A549 (cell line): ENCODE results near the gene GNG2. TPM values are rescaled to one million over a fixed set of nuclear protein-coding genes. Genes with fewer than 3 reads are reported as not detected.

Experiments used
- ATAC-seq, 2 experiments: fragments of 200-7000 bp in 1 of 2; fragments of >200 bp in 1 of 2; cut with Nextera tagmentation in 1 of 2; cut with Tn5 transposase in 1 of 2; 3 replicates each; pipeline versions ENCODE4 v1.8.0 to v1.9.1; 2018 to 2020; ENCODE audit warnings: mild to moderate bottlenecking in 1 of 2, moderate library complexity in 1 of 2
- CTCF ChIA-PET: fragments of 300-600 bp; sonication (Branson Sonifier 250); formaldehyde crosslinking; extraction: SDS; loops from one replicate; lab custom pipeline; 2021; ENCODE audit warnings: antibody characterized with exemption, inconsistent platforms; lab: Yijun Ruan, JAX
- POLR2A ChIA-PET: fragments of 350-600 bp; formaldehyde crosslinking; extraction: SDS; loops from one replicate; lab custom pipeline; 2021; ENCODE audit warnings: antibody characterized with exemption, inconsistent platforms; lab: Yijun Ruan, JAX
- DNase-seq, 2 experiments: peaks; one replicate each; pipeline versions ENCODE4 v3.0.0 to v3.0.0-alpha.2; 2011 to 2016; ENCODE audit warnings: low read depth in 1 of 2, low spot score in 1 of 2
- FAIRE-seq: peaks from 2 replicates; lab custom pipeline; 2011; peaks lifted over from hg19 to GRCh38; lab: Jason Lieb, UNC
- H3K27ac ChIP-seq, 2 experiments: fragments of >200 bp; sonication (Bioruptor Twin); formaldehyde crosslinking; 3 replicates each; pipeline ENCODE4 v1.5.1; 2016 to 2017
- H3K4me1 ChIP-seq: fragments of >200 bp; sonication (Bioruptor Twin); formaldehyde crosslinking; 3 replicates; pipeline ENCODE4 v1.6.1; 2016
- H3K4me2 ChIP-seq: fragments of >200 bp; sonication (Bioruptor Twin); formaldehyde crosslinking; 3 replicates; pipeline ENCODE4 v1.6.1; 2016
- H3K4me3 ChIP-seq: fragments of >200 bp; sonication (Bioruptor Twin); formaldehyde crosslinking; 3 replicates; pipeline ENCODE4 v1.5.1; 2016
- H3K9me3 ChIP-seq: fragments of >200 bp; sonication (Bioruptor Twin); formaldehyde crosslinking; 3 replicates; pipeline ENCODE4 v1.6.1; 2016
- BHLHE40 ChIP-seq: IDR thresholded peaks from 2 replicates; pipeline ENCODE4 v1.6.1; 2012; ENCODE audit warnings: low read depth, low read length, inconsistent platforms
- CBX8 ChIP-seq: fragments of 200-600 bp; sonication (generic); IDR thresholded peaks from 2 replicates; pipeline ENCODE4 v1.6.1; 2016
- CEBPB ChIP-seq, 2 experiments: fragments of >200 bp in 1 of 2; sonication (Bioruptor Twin) in 1 of 2; formaldehyde crosslinking in 1 of 2; IDR thresholded peaks; 2 replicates each; pipeline ENCODE4 v1.6.1; 2012 to 2016
- CHD4 ChIP-seq: fragments of 200-600 bp; sonication (generic); IDR thresholded peaks from 2 replicates; pipeline ENCODE4 v1.6.1; 2016; ENCODE audit warnings: antibody characterized with exemption, mild to moderate bottlenecking, borderline replicate concordance
- EHMT2 ChIP-seq: fragments of 200-600 bp; sonication (generic); IDR thresholded peaks from 2 replicates; pipeline ENCODE4 v1.6.1; 2016; ENCODE audit warnings: antibody characterized with exemption, low read depth, mild to moderate bottlenecking, moderate library complexity
- ESRRA ChIP-seq: fragments of 150-350 bp; IDR thresholded peaks from 2 replicates; pipeline ENCODE4 v1.6.1; 2014; ENCODE audit warnings: mild to moderate bottlenecking, low read length, borderline replicate concordance
- FOXS1 ChIP-seq: fragments of 250-450 bp; sonication (Bioruptor Pico); IDR thresholded peaks from 2 replicates; pipeline ENCODE4 v1.5.0; 2020; ENCODE audit warnings: mild to moderate bottlenecking, moderate library complexity
- GATA3 ChIP-seq: IDR thresholded peaks from 2 replicates; pipeline ENCODE4 v1.6.1; 2012; ENCODE audit warnings: borderline replicate concordance
- HDAC2 ChIP-seq: fragments of 200-600 bp; sonication (generic); IDR thresholded peaks from 2 replicates; pipeline ENCODE4 v1.6.1; 2016
- HEYL ChIP-seq: fragments of 250-450 bp; sonication (Bioruptor Pico); IDR thresholded peaks from 2 replicates; pipeline ENCODE4 v1.8.0; 2021; ENCODE audit warnings: mild to moderate bottlenecking, moderate library complexity
- HOXB13 ChIP-seq: fragments of 250-450 bp; sonication (Bioruptor Pico); IDR thresholded peaks from 2 replicates; pipeline ENCODE4 v1.5.0; 2020; ENCODE audit warnings: low read depth, mild to moderate bottlenecking, moderate library complexity
- HOXB5 ChIP-seq: fragments of 250-450 bp; sonication (Bioruptor Pico); IDR thresholded peaks from 2 replicates; pipeline ENCODE4 v1.5.0; 2020; ENCODE audit warnings: mild to moderate bottlenecking, moderate library complexity
- JUN ChIP-seq, 2 experiments: fragments of >200 bp; sonication (Bioruptor Twin); formaldehyde crosslinking; IDR thresholded peaks; 2 replicates in 1 of 2; 3 replicates in 1 of 2; pipeline ENCODE4 v1.6.1; 2016 to 2017
- JUNB ChIP-seq: fragments of >200 bp; sonication (Bioruptor Twin); formaldehyde crosslinking; IDR thresholded peaks from 2 replicates; pipeline ENCODE4 v1.6.1; 2016
- NPAS2 ChIP-seq: fragments of 250-450 bp; sonication (Bioruptor Pico); IDR thresholded peaks from 2 replicates; pipeline ENCODE4 v1.8.0; 2022; ENCODE audit warnings: mild to moderate bottlenecking, moderate library complexity, borderline replicate concordance
- POLR2A ChIP-seq: IDR thresholded peaks from 2 replicates; pipeline ENCODE4 v1.6.1; 2012; ENCODE audit warnings: mild to moderate bottlenecking, low read length
- POLR2AphosphoS2 ChIP-seq: conservative IDR thresholded peaks from 2 replicates; pipeline ENCODE4 v1.6.1; 2012; ENCODE audit warnings: low read length, improper control_type of control experiment, inconsistent platforms
- RARB ChIP-seq: fragments of 250-450 bp; sonication (Bioruptor Pico); IDR thresholded peaks from 2 replicates; pipeline ENCODE4 v1.8.0; 2021; ENCODE audit warnings: mild to moderate bottlenecking, moderate library complexity
- SMC3 ChIP-seq: fragments of >200 bp; sonication (Bioruptor Twin); formaldehyde crosslinking; IDR thresholded peaks from 3 replicates; pipeline ENCODE4 v1.6.1; 2018; ENCODE audit warnings: inconsistent platforms
- SREBF2 ChIP-seq: fragments of 450-650 bp; IDR thresholded peaks from 2 replicates; pipeline ENCODE4 v1.6.1; 2014; ENCODE audit warnings: mild to moderate bottlenecking, moderate library complexity
- TP53 ChIP-seq: fragments of 250-450 bp; sonication (Bioruptor Pico); IDR thresholded peaks from 2 replicates; pipeline ENCODE4 v1.5.0; 2021; ENCODE audit warnings: mild to moderate bottlenecking, moderate library complexity
- ZSCAN20 ChIP-seq: fragments of 250-450 bp; sonication (Bioruptor Pico); IDR thresholded peaks from 2 replicates; pipeline ENCODE4 v1.8.0; 2022; ENCODE audit warnings: mild to moderate bottlenecking, moderate library complexity
- WGBS: methylation state at CpG from one replicate; pipeline ENCODE4 v1.1.6; 2017; ENCODE audit errors: missing lambda C conversion rate; 5-methylcytosine and 5-hydroxymethylcytosine counted together
- polyA plus RNA-seq, 4 experiments: library from polyadenylated mRNA; depleted of rRNA in 3 of 4; stranded (reverse); fragments of >200 nt; fragmentation: RNase III in 1 of 4; extraction: RNeasy Plus Mini Kit Qiagen cat#74134 plus additional on column Dnase treatment in 1 of 4; gene quantifications; 2 replicates in 3 of 4; 3 replicates in 1 of 4; pipeline ENCODE4 v1.2.3, GENCODE V29; 2011 to 2017
- TF ChIP-seq, protein P1 (sequence below): fragments of 250-450 bp; sonication (Bioruptor Pico); IDR thresholded peaks from 2 replicates; pipeline ENCODE4 v1.5.0; 2021; ENCODE audit warnings: mild to moderate bottlenecking, moderate library complexity, borderline replicate concordance
- TF ChIP-seq, protein P2 (sequence below): fragments of >200 bp; sonication (Bioruptor Twin); formaldehyde crosslinking; IDR thresholded peaks from 3 replicates; pipeline ENCODE4 v1.5.1; 2016
- TF ChIP-seq, protein P3 (sequence below): fragments of 250-450 bp; sonication (Bioruptor Pico); IDR thresholded peaks from 2 replicates; pipeline ENCODE4 v1.5.0; 2020; ENCODE audit warnings: low read depth, mild to moderate bottlenecking, moderate library complexity

The GNG2 gene
- polyA plus RNA-seq, 2 of the 4 experiments (the other 2 are of a cell fraction) = 2.1 to 3.0 TPM

DNA sequence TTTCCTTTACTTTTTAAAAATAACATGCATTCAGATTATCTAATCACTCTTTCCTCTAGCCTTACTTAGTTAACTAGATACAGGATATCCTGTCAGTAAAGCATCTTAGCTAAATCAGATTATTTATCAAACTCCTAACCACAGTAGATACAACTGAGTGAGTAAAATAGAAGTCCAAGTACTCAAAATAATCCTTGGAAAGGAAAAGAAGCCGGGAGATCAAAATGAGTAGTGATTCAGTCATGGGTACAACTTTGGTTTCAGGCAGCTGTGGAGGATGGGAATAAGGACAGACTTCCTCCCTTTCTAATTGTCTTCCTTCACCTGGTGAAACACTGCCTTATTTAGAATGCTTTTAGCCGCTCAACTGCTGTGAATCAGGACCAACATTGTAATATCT is 29.4 kb downstream of the GNG2 start:
- Histone ChIP-seq H3K27ac (no peak overlapping the region), H3K4me2 (no peak overlapping the region), H3K9me3 (no peaks in the 10 kb centered on the region), H3K4me3 (no peak overlapping the region), H3K4me1 (no peaks in the 10 kb centered on the region)
- TF ChIP-seq JUNB (no peak), NPAS2 (CRISPR knock-in tag) (no peak), TP53 (CRISPR knock-in tag) (no peak), HOXB5 (CRISPR knock-in tag) (no peak), EHMT2 (no peak), RARB (no peak), HDAC2 (no peak), HOXB13 (CRISPR knock-in tag) (no peak), POLR2A (no peak), HEYL (CRISPR knock-in tag) (no peak), JUN (IDR thresholded peaks at IDR 0.05) (no peak), CBX8 (no peak), POLR2AphosphoS2 (no peak), SREBF2 (no peak), CEBPB (IDR thresholded peaks at IDR 0.05) (no peak), BHLHE40 (no peak)
- TF ChIP-seq, protein P1, sequence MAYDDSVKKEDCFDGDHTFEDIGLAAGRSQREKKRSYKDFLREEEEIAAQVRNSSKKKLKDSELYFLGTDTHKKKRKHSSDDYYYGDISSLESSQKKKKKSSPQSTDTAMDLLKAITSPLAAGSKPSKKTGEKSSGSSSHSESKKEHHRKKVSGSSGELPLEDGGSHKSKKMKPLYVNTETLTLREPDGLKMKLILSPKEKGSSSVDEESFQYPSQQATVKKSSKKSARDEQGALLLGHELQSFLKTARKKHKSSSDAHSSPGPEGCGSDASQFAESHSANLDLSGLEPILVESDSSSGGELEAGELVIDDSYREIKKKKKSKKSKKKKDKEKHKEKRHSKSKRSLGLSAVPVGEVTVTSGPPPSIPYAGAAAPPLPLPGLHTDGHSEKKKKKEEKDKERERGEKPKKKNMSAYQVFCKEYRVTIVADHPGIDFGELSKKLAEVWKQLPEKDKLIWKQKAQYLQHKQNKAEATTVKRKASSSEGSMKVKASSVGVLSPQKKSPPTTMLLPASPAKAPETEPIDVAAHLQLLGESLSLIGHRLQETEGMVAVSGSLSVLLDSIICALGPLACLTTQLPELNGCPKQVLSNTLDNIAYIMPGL (CRISPR knock-in tag) = no peak
- TF ChIP-seq, protein P2, sequence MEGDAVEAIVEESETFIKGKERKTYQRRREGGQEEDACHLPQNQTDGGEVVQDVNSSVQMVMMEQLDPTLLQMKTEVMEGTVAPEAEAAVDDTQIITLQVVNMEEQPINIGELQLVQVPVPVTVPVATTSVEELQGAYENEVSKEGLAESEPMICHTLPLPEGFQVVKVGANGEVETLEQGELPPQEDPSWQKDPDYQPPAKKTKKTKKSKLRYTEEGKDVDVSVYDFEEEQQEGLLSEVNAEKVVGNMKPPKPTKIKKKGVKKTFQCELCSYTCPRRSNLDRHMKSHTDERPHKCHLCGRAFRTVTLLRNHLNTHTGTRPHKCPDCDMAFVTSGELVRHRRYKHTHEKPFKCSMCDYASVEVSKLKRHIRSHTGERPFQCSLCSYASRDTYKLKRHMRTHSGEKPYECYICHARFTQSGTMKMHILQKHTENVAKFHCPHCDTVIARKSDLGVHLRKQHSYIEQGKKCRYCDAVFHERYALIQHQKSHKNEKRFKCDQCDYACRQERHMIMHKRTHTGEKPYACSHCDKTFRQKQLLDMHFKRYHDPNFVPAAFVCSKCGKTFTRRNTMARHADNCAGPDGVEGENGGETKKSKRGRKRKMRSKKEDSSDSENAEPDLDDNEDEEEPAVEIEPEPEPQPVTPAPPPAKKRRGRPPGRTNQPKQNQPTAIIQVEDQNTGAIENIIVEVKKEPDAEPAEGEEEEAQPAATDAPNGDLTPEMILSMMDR = no peak
- TF ChIP-seq, protein P3, sequence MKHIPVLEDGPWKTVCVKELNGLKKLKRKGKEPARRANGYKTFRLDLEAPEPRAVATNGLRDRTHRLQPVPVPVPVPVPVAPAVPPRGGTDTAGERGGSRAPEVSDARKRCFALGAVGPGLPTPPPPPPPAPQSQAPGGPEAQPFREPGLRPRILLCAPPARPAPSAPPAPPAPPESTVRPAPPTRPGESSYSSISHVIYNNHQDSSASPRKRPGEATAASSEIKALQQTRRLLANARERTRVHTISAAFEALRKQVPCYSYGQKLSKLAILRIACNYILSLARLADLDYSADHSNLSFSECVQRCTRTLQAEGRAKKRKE (CRISPR knock-in tag) = no peak
- no peak for ATAC-seq
- POLR2A ChIA-PET = no interaction called here
- WGBS = 46% methylated on average over 2 of the region's 2 CpGs
- FAIRE-seq = no peak
- CTCF ChIA-PET = interaction anchor here (1.2 to 1.9 kb wide), 3 partner anchors 9 to 83 kb away, joined by 3 to 6 read pairs (median 3); no protein-coding TSS in a partner anchor
- no peak for DNase-seq

DNA sequence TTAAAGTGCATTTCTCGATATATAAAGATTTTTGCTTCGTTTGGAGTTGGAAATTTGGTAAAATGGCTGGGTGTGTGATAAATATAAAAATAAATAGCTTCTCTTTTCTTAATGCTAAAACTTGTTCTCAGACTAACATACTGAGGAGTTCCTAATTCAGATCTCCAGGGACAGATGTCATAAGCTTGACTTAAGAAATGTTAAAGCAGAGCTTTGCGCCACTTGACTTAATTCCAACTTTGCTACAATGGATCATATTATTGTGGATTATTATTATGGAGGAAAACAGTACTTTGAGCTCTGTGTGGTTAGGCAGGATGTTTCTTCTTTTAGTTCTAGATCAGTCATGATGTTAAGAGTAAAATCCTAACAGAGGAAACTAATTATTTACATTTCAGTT is 33.8 kb downstream of the GNG2 start:
- no peak for FAIRE-seq
- no peak for DNase-seq
- CTCF ChIA-PET = interaction anchor here (0.9 to 2.5 kb wide), 3 partner anchors 16 to 86 kb away, joined by 3 to 6 read pairs (median 3); no protein-coding TSS in a partner anchor
- Histone ChIP-seq H3K4me3 (no peak overlapping the region), H3K27ac (no peak overlapping the region), H3K9me3 (no peaks in the 10 kb centered on the region), H3K4me2 (no peak overlapping the region), H3K4me1 (no peaks in the 10 kb centered on the region)
- TF ChIP-seq ESRRA = no peak
- TF ChIP-seq ZSCAN20 (CRISPR knock-in tag) = no peak
- TF ChIP-seq TP53 (CRISPR knock-in tag) = no peak
- TF ChIP-seq SMC3 = no peak
- TF ChIP-seq CHD4 = no peak
- TF ChIP-seq POLR2AphosphoS2 = no peak
- no peak for TF ChIP-seq FOXS1
- no peak for TF ChIP-seq HEYL (CRISPR knock-in tag)
- TF ChIP-seq GATA3 = no peak
- ATAC-seq = no peak
- POLR2A ChIA-PET = no interaction called here
- 36% methylated on average over 3 of the region's 3 CpGs for WGBS
